Raji (cell line): ENCODE measurements around the gene TMEM266.

ENCODE experiments used
- POLR2A ChIP-seq: IDR thresholded peaks from 2 replicates; pipeline ENCODE4 v1.6.1; 2011; ENCODE audit warnings: low read depth, low read length, control low read depth; ENCODE audit not compliant: insufficient read depth

Gene TMEM266

GRCh38 chr15:76059320-76060117, at the start of gene TMEM266:
Gene TMEM266 (plus strand): TSS chr15:76059985. CDS start chr15:76134264, 74,279 bp downstream.
- TF ChIP-seq POLR2A: no peak

- TF ChIP-seq POLR2A: no peak
Observed at GRCh38 chr15:76010613-76011012, 49.2 kb upstream of the TMEM266 start.

GRCh38 chr15:76011627-76012551, 47.9 kb upstream of the TMEM266 start, which contains the start of gene NRG4:
Gene NRG4 (minus strand): TSS chr15:76012424. CDS start chr15:76011230, 1,194 bp downstream.
- no peak for TF ChIP-seq POLR2A

- TF ChIP-seq POLR2A: no peak
Observed at GRCh38 chr15:76024021-76024768, 35.6 kb upstream of the TMEM266 start.

- no peak for TF ChIP-seq POLR2A
Observed at GRCh38 chr15:76032046-76032445, 27.7 kb upstream of the TMEM266 start.

- TF ChIP-seq POLR2A: no peak
Observed at GRCh38 chr15:76033438-76033837, 26.3 kb upstream of the TMEM266 start.

- TF ChIP-seq POLR2A: no peak
Observed at GRCh38 chr15:76034111-76034510, 25.7 kb upstream of the TMEM266 start.

- no peak for TF ChIP-seq POLR2A
Observed at GRCh38 chr15:76035593-76035992, 24.2 kb upstream of the TMEM266 start.

- TF ChIP-seq POLR2A: no peak
Observed at GRCh38 chr15:76038512-76038911, 21.3 kb upstream of the TMEM266 start.

- peak; percentile 48; the same call in 1 of the 2 replicates for TF ChIP-seq POLR2A
Observed at GRCh38 chr15:76056931-76057330, 2.9 kb upstream of the TMEM266 start.

GRCh38 chr15:76057332-76058000, 2.3 kb upstream of the TMEM266 start:
- no peak for TF ChIP-seq POLR2A

GRCh38 chr15:76058714-76059319, 968 bp upstream of the TMEM266 start:
- no peak for TF ChIP-seq POLR2A

GRCh38 chr15:76060118-76060989, 569 bp downstream of the TMEM266 start:
- TF ChIP-seq POLR2A: no peak
